ENCODE results near the gene MELTF.
"Not testable (repeated sequence)": the region's sequence is repeated elsewhere in the genome, so short reads cannot be mapped to it uniquely, and the experiment has no call there.

MELTF gene

GRCh38 chr3:197062446-197062845, 32.8 kb upstream of the MELTF start:
- Histone ChIP-seq H3K36me3 (replicated peaks; ENCODE audit: low read depth, low read length) (peaks cover 44% of the 10 kb centered on the region), H3K4me1 (ENCODE audit: low read length) (peaks cover 12% of the 10 kb centered on the region), H3K27ac (ENCODE audit: low read length) (no peak overlapping the region), H4K20me1 (ENCODE audit: insufficient read depth, low read length) (no peaks in the 10 kb centered on the region), H3K27me3 (ENCODE audit: low read depth, low read length) (no peaks in the 10 kb centered on the region), H2AFZ (ENCODE audit: low read depth, low read length) (no peak overlapping the region), H3K9me3 (ENCODE audit: insufficient read depth, low read length) (no peaks in the 10 kb centered on the region), H3K4me2 (ENCODE audit: low read length) (no peak overlapping the region), H3K4me3 (ENCODE audit: low read length) (no peak overlapping the region), H3K9ac (ENCODE audit: low read length) (no peak overlapping the region), H3K79me2 (ENCODE audit: low read length) (no peaks in the 10 kb centered on the region)
- no peak for TF ChIP-seq EZH2phosphoT487 (IDR thresholded peaks at IDR 0.05; ENCODE audit: low read depth)
- TF ChIP-seq, protein P1, sequence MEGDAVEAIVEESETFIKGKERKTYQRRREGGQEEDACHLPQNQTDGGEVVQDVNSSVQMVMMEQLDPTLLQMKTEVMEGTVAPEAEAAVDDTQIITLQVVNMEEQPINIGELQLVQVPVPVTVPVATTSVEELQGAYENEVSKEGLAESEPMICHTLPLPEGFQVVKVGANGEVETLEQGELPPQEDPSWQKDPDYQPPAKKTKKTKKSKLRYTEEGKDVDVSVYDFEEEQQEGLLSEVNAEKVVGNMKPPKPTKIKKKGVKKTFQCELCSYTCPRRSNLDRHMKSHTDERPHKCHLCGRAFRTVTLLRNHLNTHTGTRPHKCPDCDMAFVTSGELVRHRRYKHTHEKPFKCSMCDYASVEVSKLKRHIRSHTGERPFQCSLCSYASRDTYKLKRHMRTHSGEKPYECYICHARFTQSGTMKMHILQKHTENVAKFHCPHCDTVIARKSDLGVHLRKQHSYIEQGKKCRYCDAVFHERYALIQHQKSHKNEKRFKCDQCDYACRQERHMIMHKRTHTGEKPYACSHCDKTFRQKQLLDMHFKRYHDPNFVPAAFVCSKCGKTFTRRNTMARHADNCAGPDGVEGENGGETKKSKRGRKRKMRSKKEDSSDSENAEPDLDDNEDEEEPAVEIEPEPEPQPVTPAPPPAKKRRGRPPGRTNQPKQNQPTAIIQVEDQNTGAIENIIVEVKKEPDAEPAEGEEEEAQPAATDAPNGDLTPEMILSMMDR (IDR thresholded peaks at IDR 0.05; ENCODE audit: low read depth, low read length), result no peak

DNA sequence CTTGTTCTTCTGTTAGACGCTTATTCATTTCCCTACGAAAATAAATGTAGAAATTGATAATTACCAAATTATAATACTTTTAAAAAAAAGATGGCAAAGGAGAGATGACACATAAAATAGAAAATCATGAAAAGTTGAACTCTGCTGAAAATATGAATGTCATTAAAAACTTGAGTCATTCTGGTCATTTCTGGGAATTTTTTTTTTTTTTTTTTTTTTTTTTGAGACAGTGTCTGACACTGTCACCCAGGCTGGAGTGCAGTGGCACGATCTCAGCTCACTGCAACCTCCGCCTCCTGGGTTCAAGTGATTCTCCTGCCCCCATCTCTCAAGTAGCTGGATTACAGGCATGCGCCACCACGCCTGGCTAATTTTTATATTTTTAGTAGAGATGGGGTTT, 22.0 kb upstream of the MELTF start:
- H3K27me3 ChIP-seq (ENCODE audit: low read depth, low read length); H4K20me1 ChIP-seq (ENCODE audit: insufficient read depth, low read length); H3K79me2 ChIP-seq (ENCODE audit: low read length); H3K9me3 ChIP-seq (ENCODE audit: insufficient read depth, low read length); H2AFZ ChIP-seq (ENCODE audit: low read depth, low read length): not testable (repeated sequence)
- Histone ChIP-seq H3K4me2 (ENCODE audit: low read length) (peak overlapping the region; percentile 94), H3K27ac (ENCODE audit: low read length) (peak overlapping the region; percentile 100), H3K36me3 (replicated peaks; ENCODE audit: low read depth, low read length) (peaks cover 18% of the 10 kb centered on the region), H3K9ac (ENCODE audit: low read length) (peak overlapping the region; percentile 60; the same call in 1 of the 2 replicates), H3K4me1 (ENCODE audit: low read length) (peaks cover 32% of the 10 kb centered on the region), H3K4me3 (ENCODE audit: low read length) (peak overlapping the region; percentile 69)

DNA sequence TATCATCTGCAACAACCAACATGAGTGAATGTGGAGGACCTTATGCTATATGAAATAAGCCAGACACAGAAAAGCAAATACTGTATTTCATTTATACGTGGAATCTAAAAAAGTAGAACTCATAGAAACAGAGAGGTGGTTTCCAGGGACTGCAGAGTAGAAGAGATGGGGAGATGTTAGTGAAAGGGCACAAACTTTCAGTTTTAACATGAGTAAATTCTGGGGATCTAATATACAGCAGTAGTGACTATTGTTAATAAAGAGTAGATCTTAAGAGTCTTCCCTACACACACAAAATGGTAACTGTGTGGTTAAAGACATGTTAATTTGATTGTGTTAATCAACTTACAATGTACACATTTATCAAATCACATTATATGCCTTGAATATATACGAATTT, 20.9 kb upstream of the MELTF start:
- Histone ChIP-seq H3K36me3 (replicated peaks; ENCODE audit: low read depth, low read length) (peaks cover 24% of the 10 kb centered on the region), H3K4me2 (ENCODE audit: low read length) (peak overlapping the region; percentile 94), H2AFZ (ENCODE audit: low read depth, low read length) (no peak overlapping the region), H3K9me3 (ENCODE audit: insufficient read depth, low read length) (no peaks in the 10 kb centered on the region), H3K4me1 (ENCODE audit: low read length) (peaks cover 32% of the 10 kb centered on the region), H4K20me1 (ENCODE audit: insufficient read depth, low read length) (peaks cover 4% of the 10 kb centered on the region; the same call in 1 of the 2 replicates), H3K79me2 (ENCODE audit: low read length) (no peaks in the 10 kb centered on the region), H3K27me3 (ENCODE audit: low read depth, low read length) (no peaks in the 10 kb centered on the region), H3K4me3 (ENCODE audit: low read length) (peak overlapping the region; percentile 20), H3K27ac (ENCODE audit: low read length) (peak overlapping the region; percentile 100), H3K9ac (ENCODE audit: low read length) (peak overlapping the region; percentile 5; the same call in 1 of the 2 replicates)
- no peak for TF ChIP-seq EZH2phosphoT487 (IDR thresholded peaks at IDR 0.05; ENCODE audit: low read depth)
- TF ChIP-seq, protein P1 (IDR thresholded peaks at IDR 0.05; ENCODE audit: low read depth, low read length), result no peak

DNA sequence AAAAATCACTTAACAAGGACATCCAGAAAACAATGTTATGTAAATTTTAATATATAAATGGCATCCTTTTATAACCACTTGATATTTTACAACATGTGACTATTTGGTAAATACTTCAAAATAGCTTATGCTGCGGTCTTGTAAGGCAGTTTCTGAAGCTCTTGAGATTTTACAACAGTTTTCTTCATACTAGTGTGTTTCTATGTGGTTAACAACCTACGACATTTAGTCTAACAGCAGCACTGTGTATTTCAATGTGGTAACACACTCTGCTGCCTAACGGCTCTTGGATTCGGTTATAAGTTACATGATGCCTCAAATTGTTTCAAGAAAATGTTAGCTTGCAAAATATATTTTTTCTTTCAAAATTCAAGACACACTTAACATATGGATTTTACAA, 12.9 kb upstream of the MELTF start:
- peaks cover 2% of the 10 kb centered on the region for H3K4me1 ChIP-seq (ENCODE audit: low read length)
- H3K9me3 ChIP-seq (ENCODE audit: insufficient read depth, low read length), result no peaks in the 10 kb centered on the region
- peaks cover 12% of the 10 kb centered on the region for H3K36me3 ChIP-seq (replicated peaks; ENCODE audit: low read depth, low read length)
- no peak overlapping the region for H3K9ac ChIP-seq (ENCODE audit: low read length)
- H3K27me3 ChIP-seq (ENCODE audit: low read depth, low read length), result no peaks in the 10 kb centered on the region
- no peak overlapping the region for H3K27ac ChIP-seq (ENCODE audit: low read length)
- no peak for TF ChIP-seq EZH2phosphoT487 (IDR thresholded peaks at IDR 0.05; ENCODE audit: low read depth)
- TF ChIP-seq, protein P1 (IDR thresholded peaks at IDR 0.05; ENCODE audit: low read depth, low read length), result no peak
- no peaks in the 10 kb centered on the region for H3K79me2 ChIP-seq (ENCODE audit: low read length)
- no peak overlapping the region for H2AFZ ChIP-seq (ENCODE audit: low read depth, low read length)
- H3K4me2 ChIP-seq (ENCODE audit: low read length), result no peak overlapping the region
- H3K4me3 ChIP-seq (ENCODE audit: low read length), result no peak overlapping the region
- H4K20me1 ChIP-seq (ENCODE audit: insufficient read depth, low read length), result peaks cover 4% of the 10 kb centered on the region; the same call in 1 of the 2 replicates

Data from OCI-LY3 (cell line).